Measurements from ENCODE around the gene GMPS. TPM values are rescaled to one million over a fixed set of nuclear protein-coding genes. Genes with fewer than 3 reads are reported as not detected.
"Not testable (repeated sequence)": the region's sequence is repeated elsewhere in the genome, so short reads cannot be mapped to it uniquely, and the experiment has no call there.

GMPS gene
- total RNA-seq (2021) (185 and 187 TPM in 2 replicates), Bru-seq, nascent RNA (percentile 96 among the genes with signal in this experiment), BruChase-seq, experiment 1, labeled RNA remaining after a 2-hour chase (percentile 94 among the genes with signal in this experiment), BruChase-seq, experiment 2, labeled RNA remaining after a 6-hour chase (percentile 96 among the genes with signal in this experiment)
- long read RNA-seq, full-length matches to known transcripts: 285 of 315 reads
- long read RNA-seq, partial matches to known transcripts: 14 of 315 reads
- long read RNA-seq, other reads (novel, unspliced or antisense): 16 of 315 reads

DNA sequence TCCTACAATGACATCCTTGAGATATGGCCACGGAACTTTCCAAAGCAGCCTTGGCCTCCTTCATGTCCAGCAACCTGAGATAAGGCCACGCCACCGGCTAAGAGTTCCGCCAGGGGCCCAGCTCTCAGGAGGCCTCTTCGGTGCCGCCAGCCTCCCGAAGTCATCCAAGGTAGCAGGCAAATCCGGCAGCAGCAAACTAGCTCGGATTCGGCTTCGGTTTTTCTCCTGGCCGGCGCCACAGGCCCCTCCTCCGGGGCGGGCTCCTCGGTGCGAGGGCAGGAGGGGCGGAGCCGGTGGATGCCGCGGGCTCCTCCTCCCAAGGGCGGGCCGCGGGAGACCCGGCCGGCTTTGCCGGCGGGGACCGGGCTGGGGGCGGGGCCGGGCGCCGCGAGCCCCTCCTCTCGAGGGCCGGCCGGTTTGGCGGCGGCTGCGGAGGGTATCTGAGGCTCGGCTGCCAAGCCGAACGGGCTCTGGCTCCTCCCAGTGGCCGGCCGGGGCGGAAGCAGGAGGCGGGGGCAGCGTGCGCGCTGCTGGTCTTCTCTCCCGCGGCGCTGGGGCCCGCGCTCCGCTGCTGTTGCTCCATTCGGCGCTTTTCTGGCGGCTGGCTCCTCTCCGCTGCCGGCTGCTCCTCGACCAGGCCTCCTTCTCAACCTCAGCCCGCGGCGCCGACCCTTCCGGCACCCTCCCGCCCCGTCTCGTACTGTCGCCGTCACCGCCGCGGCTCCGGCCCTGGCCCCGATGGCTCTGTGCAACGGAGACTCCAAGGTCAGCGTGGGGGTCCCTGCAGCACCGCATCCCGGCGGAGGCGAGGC lies at the start of gene GMPS:
Gene GMPS, plus strand, starts transcription at position 518 of the 812 bp plus-strand sequence. Its CDS starts 221 bp downstream, at position 739.
- POLR2A ChIA-PET (ENCODE audit: low non-redundant PET): interaction anchor here (0.6 kb wide), 1 partner anchor 1733 kb away, joined by 3 read pairs; no protein-coding TSS in a partner anchor
- peak within 1 kb of the TSS; percentile 99 for H3K27ac ChIP-seq (ENCODE audit: low read depth, low read length, poor library complexity, severe bottlenecking)
- H3K4me1 ChIP-seq (ENCODE audit: insufficient read depth, low read length, poor library complexity, severe bottlenecking): peaks cover 10% of the 10 kb centered on the region
- peak within 1 kb of the TSS; percentile 100 for H3K4me3 ChIP-seq (ENCODE audit: low read depth, low read length, poor library complexity, severe bottlenecking)
- no peaks in the 10 kb centered on the region for H3K36me3 ChIP-seq (ENCODE audit: insufficient read depth, low read length, poor library complexity, severe bottlenecking)
- TF ChIP-seq EZH2 (IDR thresholded peaks at IDR 0.05; ENCODE audit: borderline replicate concordance, low read depth, low read length, poor library complexity, severe bottlenecking): no peak
- TF ChIP-seq, protein P1, sequence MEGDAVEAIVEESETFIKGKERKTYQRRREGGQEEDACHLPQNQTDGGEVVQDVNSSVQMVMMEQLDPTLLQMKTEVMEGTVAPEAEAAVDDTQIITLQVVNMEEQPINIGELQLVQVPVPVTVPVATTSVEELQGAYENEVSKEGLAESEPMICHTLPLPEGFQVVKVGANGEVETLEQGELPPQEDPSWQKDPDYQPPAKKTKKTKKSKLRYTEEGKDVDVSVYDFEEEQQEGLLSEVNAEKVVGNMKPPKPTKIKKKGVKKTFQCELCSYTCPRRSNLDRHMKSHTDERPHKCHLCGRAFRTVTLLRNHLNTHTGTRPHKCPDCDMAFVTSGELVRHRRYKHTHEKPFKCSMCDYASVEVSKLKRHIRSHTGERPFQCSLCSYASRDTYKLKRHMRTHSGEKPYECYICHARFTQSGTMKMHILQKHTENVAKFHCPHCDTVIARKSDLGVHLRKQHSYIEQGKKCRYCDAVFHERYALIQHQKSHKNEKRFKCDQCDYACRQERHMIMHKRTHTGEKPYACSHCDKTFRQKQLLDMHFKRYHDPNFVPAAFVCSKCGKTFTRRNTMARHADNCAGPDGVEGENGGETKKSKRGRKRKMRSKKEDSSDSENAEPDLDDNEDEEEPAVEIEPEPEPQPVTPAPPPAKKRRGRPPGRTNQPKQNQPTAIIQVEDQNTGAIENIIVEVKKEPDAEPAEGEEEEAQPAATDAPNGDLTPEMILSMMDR (conservative IDR thresholded peaks at IDR 0.05; ENCODE audit: low read depth, low read length): peak; percentile 45
- CTCF ChIA-PET: interaction anchor here (0.6 to 1.3 kb wide), 2 partner anchors 64 to 480 kb away, joined by 3 to 11 read pairs; partner anchors contain the start of gene C3orf33
- DNase-seq (ENCODE audit: low spot score): peak; percentile 97
- no TSS peak for BruUV-seq (replicated peaks)
- H3K9me3 ChIP-seq (ENCODE audit: low read depth, low read length, poor library complexity, severe bottlenecking): no peaks in the 10 kb centered on the region
- no peaks in the 10 kb centered on the region for H3K27me3 ChIP-seq (replicated peaks; ENCODE audit: insufficient read depth, low read depth, low read length, poor library complexity)
- intact Hi-C loops (cut with micrococcal nuclease; ENCODE audit: unreplicated experiment): no loop called here

DNA sequence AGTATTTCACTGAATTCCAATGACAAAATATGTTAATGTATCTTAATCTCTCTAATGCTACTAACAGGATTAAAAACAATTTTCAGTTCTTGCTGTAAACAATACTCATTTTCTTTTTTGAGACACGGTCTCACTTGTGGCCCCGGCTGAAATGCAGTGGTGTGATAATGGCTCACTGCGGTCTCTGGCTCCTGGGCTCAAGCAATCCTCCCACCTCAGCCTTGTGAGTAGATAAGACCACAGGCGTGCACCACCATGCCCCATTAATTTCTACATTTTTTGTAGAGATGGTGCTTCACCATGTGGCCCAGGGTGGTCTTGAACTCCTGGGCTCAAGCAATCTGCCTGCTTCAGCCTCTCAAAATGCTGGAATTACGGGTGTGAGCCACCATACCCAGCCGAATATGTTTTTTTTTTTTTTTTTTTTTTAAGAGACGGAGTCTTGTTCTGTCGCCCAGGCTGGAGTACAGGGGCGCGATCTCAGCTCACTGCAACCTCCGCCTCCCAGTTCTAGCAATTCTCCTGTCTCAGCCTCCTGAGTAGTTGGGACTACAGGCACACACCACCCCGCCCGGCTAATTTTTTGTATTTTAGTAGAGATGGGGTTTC lies 41.9 kb upstream of the GMPS start:
- H3K4me3 ChIP-seq (ENCODE audit: low read depth, low read length, poor library complexity, severe bottlenecking); BruUV-seq (replicated peaks); POLR2A ChIA-PET (ENCODE audit: low non-redundant PET); intact Hi-C loops (cut with micrococcal nuclease; ENCODE audit: unreplicated experiment); DNase-seq (ENCODE audit: low spot score); H3K4me1 ChIP-seq (ENCODE audit: insufficient read depth, low read length, poor library complexity, severe bottlenecking); H3K27me3 ChIP-seq (replicated peaks; ENCODE audit: insufficient read depth, low read depth, low read length, poor library complexity); H3K9me3 ChIP-seq (ENCODE audit: low read depth, low read length, poor library complexity, severe bottlenecking); H3K27ac ChIP-seq (ENCODE audit: low read depth, low read length, poor library complexity, severe bottlenecking); H3K36me3 ChIP-seq (ENCODE audit: insufficient read depth, low read length, poor library complexity, severe bottlenecking); CTCF ChIA-PET: not testable (repeated sequence)

DNA sequence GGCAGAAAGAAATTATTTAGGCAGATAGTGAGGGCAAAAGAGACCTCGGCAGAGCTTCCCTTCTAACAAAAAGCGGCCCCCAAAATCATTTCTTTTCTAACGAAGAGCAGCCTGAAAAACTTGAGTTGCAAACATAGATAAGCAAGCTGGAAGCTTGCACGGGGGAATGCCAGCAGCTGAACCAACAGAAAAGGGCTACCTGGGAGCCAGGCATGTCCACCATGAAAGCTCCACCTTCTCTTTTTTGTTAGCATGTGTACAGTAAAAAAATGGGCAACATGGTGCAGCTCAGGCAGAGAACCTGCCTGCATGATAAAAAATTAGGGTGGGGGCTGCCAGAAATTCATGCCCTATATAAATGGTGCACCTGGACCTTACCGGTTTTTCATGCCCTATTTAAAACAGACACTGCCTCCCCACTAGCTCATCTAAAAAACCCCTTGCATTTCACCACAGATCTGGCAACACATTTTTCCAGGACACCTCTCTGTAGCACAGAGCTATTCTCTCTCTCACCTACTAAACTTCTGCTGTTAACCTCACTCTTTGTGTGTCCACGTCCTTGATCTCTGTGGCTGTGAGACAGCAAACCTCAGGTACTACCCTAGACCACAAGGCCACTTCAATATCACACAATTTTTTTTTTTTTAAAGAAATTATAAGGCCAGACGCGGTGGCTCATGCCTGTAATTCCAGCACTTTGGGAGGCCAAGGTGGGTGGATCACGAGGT lies 34.9 kb upstream of the GMPS start:
- no peak for DNase-seq (ENCODE audit: low spot score)
- BruUV-seq (replicated peaks): no TSS peak
- H3K9me3 ChIP-seq (ENCODE audit: low read depth, low read length, poor library complexity, severe bottlenecking): no peaks in the 10 kb centered on the region
- CTCF ChIA-PET: no interaction called here
- H3K4me3 ChIP-seq (ENCODE audit: low read depth, low read length, poor library complexity, severe bottlenecking): no peak overlapping the region
- TF ChIP-seq EZH2 (IDR thresholded peaks at IDR 0.05; ENCODE audit: borderline replicate concordance, low read depth, low read length, poor library complexity, severe bottlenecking): no peak
- TF ChIP-seq, protein P1 (conservative IDR thresholded peaks at IDR 0.05; ENCODE audit: low read depth, low read length): no peak
- H3K36me3 ChIP-seq (ENCODE audit: insufficient read depth, low read length, poor library complexity, severe bottlenecking): peaks cover 5% of the 10 kb centered on the region
- intact Hi-C loops (cut with micrococcal nuclease; ENCODE audit: unreplicated experiment): no loop called here
- H3K27me3 ChIP-seq (replicated peaks; ENCODE audit: insufficient read depth, low read depth, low read length, poor library complexity): no peaks in the 10 kb centered on the region
- no peaks in the 10 kb centered on the region for H3K4me1 ChIP-seq (ENCODE audit: insufficient read depth, low read length, poor library complexity, severe bottlenecking)
- POLR2A ChIA-PET (ENCODE audit: low non-redundant PET): no interaction called here
- no peak overlapping the region for H3K27ac ChIP-seq (ENCODE audit: low read depth, low read length, poor library complexity, severe bottlenecking)
